Measurements from ENCODE around the gene C4orf50. TPM values are rescaled to one million over a fixed set of nuclear protein-coding genes. Genes with fewer than 3 reads are reported as not detected.

Gene C4orf50
- total RNA-seq, 1 donor, result not detected

DNA sequence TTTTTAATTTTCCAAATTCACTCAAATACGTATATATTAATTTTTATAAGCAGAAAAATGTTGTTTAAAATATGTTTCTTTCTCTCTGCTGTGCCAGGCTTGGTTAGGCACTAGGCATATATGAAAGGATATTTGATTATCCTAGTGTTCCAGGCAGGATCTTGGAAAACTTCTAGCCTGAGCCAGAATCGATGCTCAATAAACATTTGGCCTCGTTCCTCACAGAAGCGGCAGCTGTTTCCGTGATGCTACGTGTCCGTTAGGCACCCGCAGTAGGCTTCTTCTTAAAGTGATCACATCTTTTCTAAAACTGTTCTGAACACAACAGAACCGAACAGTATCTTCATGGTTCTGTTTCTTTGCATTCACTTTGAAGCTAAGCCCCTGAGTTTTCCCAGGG, 75.3 kb downstream of the C4orf50 start:
- no peak overlapping the region for H3K4me3 ChIP-seq (ENCODE audit: low read depth, low read length)
- DNase-seq (ENCODE audit: low read depth), result no peak
- TF ChIP-seq, protein P1, sequence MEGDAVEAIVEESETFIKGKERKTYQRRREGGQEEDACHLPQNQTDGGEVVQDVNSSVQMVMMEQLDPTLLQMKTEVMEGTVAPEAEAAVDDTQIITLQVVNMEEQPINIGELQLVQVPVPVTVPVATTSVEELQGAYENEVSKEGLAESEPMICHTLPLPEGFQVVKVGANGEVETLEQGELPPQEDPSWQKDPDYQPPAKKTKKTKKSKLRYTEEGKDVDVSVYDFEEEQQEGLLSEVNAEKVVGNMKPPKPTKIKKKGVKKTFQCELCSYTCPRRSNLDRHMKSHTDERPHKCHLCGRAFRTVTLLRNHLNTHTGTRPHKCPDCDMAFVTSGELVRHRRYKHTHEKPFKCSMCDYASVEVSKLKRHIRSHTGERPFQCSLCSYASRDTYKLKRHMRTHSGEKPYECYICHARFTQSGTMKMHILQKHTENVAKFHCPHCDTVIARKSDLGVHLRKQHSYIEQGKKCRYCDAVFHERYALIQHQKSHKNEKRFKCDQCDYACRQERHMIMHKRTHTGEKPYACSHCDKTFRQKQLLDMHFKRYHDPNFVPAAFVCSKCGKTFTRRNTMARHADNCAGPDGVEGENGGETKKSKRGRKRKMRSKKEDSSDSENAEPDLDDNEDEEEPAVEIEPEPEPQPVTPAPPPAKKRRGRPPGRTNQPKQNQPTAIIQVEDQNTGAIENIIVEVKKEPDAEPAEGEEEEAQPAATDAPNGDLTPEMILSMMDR (IDR thresholded peaks at IDR 0.05; ENCODE audit: insufficient read depth, low read depth, low read length), result no peak

DNA sequence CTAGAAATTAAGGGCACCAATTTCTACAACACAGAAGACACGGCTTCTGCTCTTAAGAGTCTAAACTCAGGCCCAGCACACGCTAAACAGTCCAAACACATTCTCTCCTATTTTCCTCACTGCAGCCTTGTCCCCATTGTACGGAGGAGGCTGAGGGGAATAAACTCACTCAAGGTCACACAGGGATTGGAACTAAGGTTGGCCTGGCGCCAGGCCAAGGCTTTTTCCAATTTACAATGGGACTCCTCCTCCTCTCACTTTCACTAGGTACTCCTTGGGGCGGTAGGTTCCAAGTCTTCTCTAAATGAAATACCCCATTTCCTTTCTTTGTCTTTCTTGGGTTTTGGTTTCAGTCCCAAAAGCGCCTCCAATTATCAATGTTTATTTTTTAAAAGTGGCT, 76.6 kb downstream of the C4orf50 start:
- no peak overlapping the region for H3K4me3 ChIP-seq (ENCODE audit: low read depth, low read length)
- no peak for DNase-seq (ENCODE audit: low read depth)
- TF ChIP-seq, protein P1 (IDR thresholded peaks at IDR 0.05; ENCODE audit: insufficient read depth, low read depth, low read length), result no peak

GRCh38 chr4:5940470-5941203, 77.6 kb downstream of the C4orf50 start:
- H3K4me3 ChIP-seq (ENCODE audit: low read depth, low read length), result no peak overlapping the region
- TF ChIP-seq, protein P1 (IDR thresholded peaks at IDR 0.05; ENCODE audit: insufficient read depth, low read depth, low read length), result no peak
- peak; percentile 3 for DNase-seq (ENCODE audit: low read depth)

- no peak overlapping the region for H3K4me3 ChIP-seq (ENCODE audit: low read depth, low read length)
- no peak for DNase-seq (ENCODE audit: low read depth)
- TF ChIP-seq, protein P1 (IDR thresholded peaks at IDR 0.05; ENCODE audit: insufficient read depth, low read depth, low read length), result no peak
These were observed 84.0 kb downstream of the C4orf50 start for GRCh38 chr4:5933996-5934831.

DNA sequence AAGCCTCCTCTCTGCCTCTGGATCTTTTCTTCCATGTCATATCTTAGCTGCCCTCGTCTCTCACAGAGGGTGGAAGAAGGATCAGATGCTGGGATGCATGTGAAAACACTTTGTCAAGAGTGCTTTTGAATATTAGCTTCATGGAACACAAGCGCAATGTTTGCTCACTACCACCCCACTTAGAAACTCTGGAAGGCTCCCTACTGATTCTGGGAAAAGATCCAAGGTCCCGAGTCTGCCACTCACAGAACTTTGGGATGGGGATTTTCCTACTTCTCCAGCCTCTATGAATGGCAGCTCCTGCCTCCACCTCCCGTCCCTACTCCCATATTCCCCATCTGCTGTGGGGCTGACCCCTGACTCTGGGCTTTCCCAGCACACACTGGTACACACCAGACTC, 85.1 kb downstream of the C4orf50 start:
- no peak overlapping the region for H3K4me3 ChIP-seq (ENCODE audit: low read depth, low read length)
- no peak for DNase-seq (ENCODE audit: low read depth)
- TF ChIP-seq, protein P1 (IDR thresholded peaks at IDR 0.05; ENCODE audit: insufficient read depth, low read depth, low read length), result no peak

GRCh38 chr4:5932035-5932568, 86.1 kb downstream of the C4orf50 start:
- no peak overlapping the region for H3K4me3 ChIP-seq (ENCODE audit: low read depth, low read length)
- no peak for DNase-seq (ENCODE audit: low read depth)
- TF ChIP-seq, protein P1 (IDR thresholded peaks at IDR 0.05; ENCODE audit: insufficient read depth, low read depth, low read length), result no peak
